Endothelial cell of umbilical vein (primary cell): ENCODE measurements around the gene CETN1. TPM values are rescaled to one million over a fixed set of nuclear protein-coding genes. Genes with fewer than 3 reads are reported as not detected.

ENCODE experiments used
- BruUV-seq: library from RNA; stranded (reverse); fragments of 400-500 nt; replicated peaks from 2 replicates; lab custom pipeline; 2021; lab: Mats Ljungman, UMichigan
- CTCF ChIA-PET: fragments of 300-600, 350-600 bp; sonication (Branson Sonifier 250); formaldehyde crosslinking; loops from one replicate; lab custom pipeline; 2021; ENCODE audit warnings: antibody characterized with exemption, inconsistent platforms; lab: Charles Lee
- POLR2A ChIA-PET: fragments of 300-600, 350-600 bp; sonication (Branson Sonifier 250); formaldehyde crosslinking; loops from one replicate; lab custom pipeline; 2021; ENCODE audit warnings: antibody characterized with exemption, inconsistent platforms; lab: Charles Lee
- DNase-seq: peaks from one replicate; pipeline ENCODE4 v3.0.0-alpha.2; 2011; ENCODE audit warnings: low read depth, low spot score
- FAIRE-seq: peaks from 2 replicates; lab custom pipeline; 2011; peaks lifted over from hg19 to GRCh38; lab: Jason Lieb, UNC
- H2AFZ ChIP-seq: 2 replicates; pipeline ENCODE4 v1.6.0; 2012; ENCODE audit warnings: low read depth, low read length, control low read depth, inconsistent platforms
- H3K27ac ChIP-seq: 2 replicates; pipeline ENCODE4 v1.5.1; 2011; ENCODE audit warnings: low read depth, mild to moderate bottlenecking, control low read depth, low read length, moderate library complexity; ENCODE audit not compliant: insufficient read depth
- H3K27me3 ChIP-seq, 2 experiments: 2 replicates each; pipeline versions ENCODE4 v1.6.0 to v1.6.1; 2011; ENCODE audit warnings: low read length in 2 of 2, mixed read lengths in 1 of 2; ENCODE audit not compliant: control insufficient read depth in 2 of 2, insufficient read depth in 2 of 2
- H3K36me3 ChIP-seq, 2 experiments: 2 replicates in 1 of 2; 3 replicates in 1 of 2; pipeline ENCODE4 v1.5.1; 2011; ENCODE audit warnings: low read length in 2 of 2, mild to moderate bottlenecking in 1 of 2, moderate library complexity in 1 of 2; ENCODE audit not compliant: control insufficient read depth in 2 of 2, insufficient read depth in 2 of 2; ENCODE audit errors: extremely low read depth in 1 of 2
- H3K4me1 ChIP-seq: 3 replicates; pipeline ENCODE4 v1.5.1; 2011; ENCODE audit warnings: mild to moderate bottlenecking, low read length; ENCODE audit not compliant: control insufficient read depth, insufficient read depth; ENCODE audit errors: extremely low read depth
- H3K4me2 ChIP-seq: 2 replicates; pipeline ENCODE4 v1.6.1; 2011; ENCODE audit warnings: low read length, control low read depth, mixed read lengths; ENCODE audit not compliant: insufficient read depth
- H3K4me3 ChIP-seq, 3 experiments: fragments of 200-600 bp in 1 of 3; sonication (generic), shearing (Covaris generic) in 1 of 3; replicated peaks in 1 of 3; 2 replicates each; pipeline ENCODE4 v1.5.1; 2011 to 2016; ENCODE audit warnings: control low read depth in 3 of 3, low read length in 3 of 3, mild to moderate bottlenecking in 2 of 3, inconsistent platforms in 1 of 3, low read depth in 1 of 3, moderate library complexity in 1 of 3; ENCODE audit not compliant: insufficient read depth in 1 of 3
- H3K79me2 ChIP-seq: 2 replicates; pipeline ENCODE4 v1.6.0; 2012; ENCODE audit warnings: low read length, inconsistent platforms; ENCODE audit not compliant: control insufficient read depth, insufficient read depth
- H3K9ac ChIP-seq: replicated peaks from 2 replicates; pipeline ENCODE3; 2011; ENCODE audit warnings: low read length, control low read depth; ENCODE audit not compliant: insufficient read depth; ENCODE audit errors: extremely low read depth
- H3K9me1 ChIP-seq: replicated peaks from 3 replicates; pipeline ENCODE4 v1.6.0; 2011; ENCODE audit warnings: mild to moderate bottlenecking, low read length; ENCODE audit not compliant: control insufficient read depth, insufficient read depth; ENCODE audit errors: extremely low read depth
- H3K9me3 ChIP-seq: replicated peaks from 2 replicates; pipeline ENCODE4 v1.5.1; 2012; ENCODE audit warnings: low read length, inconsistent platforms; ENCODE audit not compliant: control insufficient read depth, insufficient read depth
- H4K20me1 ChIP-seq: replicated peaks from 2 replicates; pipeline ENCODE3; 2011; ENCODE audit warnings: mild to moderate bottlenecking, low read length; ENCODE audit not compliant: control insufficient read depth, insufficient read depth; ENCODE audit errors: extremely low read depth
- CTCF ChIP-seq, 2 donors: IDR thresholded peaks; 1 replicate in 1 of 2; 2 replicates in 1 of 2; pipeline ENCODE4 v1.5.1; 2011; ENCODE audit warnings: low read length in 2 of 2, mild to moderate bottlenecking in 2 of 2, moderate library complexity in 2 of 2, control low read depth in 1 of 2, inconsistent platforms in 1 of 2, low read depth in 1 of 2; ENCODE audit not compliant: insufficient read depth in 1 of 2; ENCODE audit errors: extremely low read depth in 1 of 2
- EZH2 ChIP-seq: IDR thresholded peaks from 2 replicates; pipeline ENCODE4 v1.6.1; 2012; ENCODE audit warnings: borderline replicate concordance, low read depth, mild to moderate bottlenecking, moderate library complexity, low read length, inconsistent platforms; ENCODE audit not compliant: severe bottlenecking
- FOS ChIP-seq: IDR thresholded peaks from 2 replicates; pipeline ENCODE4 v1.6.1; 2011; ENCODE audit warnings: mild to moderate bottlenecking, low read length, moderate library complexity, borderline replicate concordance; ENCODE audit not compliant: insufficient read depth
- GATA2 ChIP-seq: IDR thresholded peaks from 2 replicates; pipeline ENCODE4 v1.7.0; 2011; ENCODE audit warnings: low read depth, mild to moderate bottlenecking, moderate library complexity, mixed read lengths, low read length; ENCODE audit not compliant: insufficient read length, insufficient read depth
- JUN ChIP-seq: IDR thresholded peaks from 2 replicates; pipeline ENCODE4 v1.6.1; 2011; ENCODE audit warnings: borderline replicate concordance, low read depth; ENCODE audit not compliant: insufficient read length, insufficient read depth
- MAX ChIP-seq: IDR thresholded peaks from 2 replicates; pipeline ENCODE4 v1.6.1; 2011; ENCODE audit not compliant: insufficient read depth, insufficient read length
- MYC ChIP-seq: IDR thresholded peaks from one replicate; pipeline ENCODE4 v1.6.1; 2011; ENCODE audit warnings: mild to moderate bottlenecking, low read depth, low read length
- POLR2A ChIP-seq: IDR thresholded peaks from 2 replicates; pipeline ENCODE4 v1.6.1; 2012; ENCODE audit warnings: low read depth, mild to moderate bottlenecking, control low read depth, low read length
- POLR2AphosphoS5 ChIP-seq: IDR thresholded peaks from 2 replicates; pipeline ENCODE4 v1.6.1; 2012; ENCODE audit warnings: low read depth, mild to moderate bottlenecking, control low read depth, low read length, moderate library complexity; ENCODE audit not compliant: insufficient read depth
- dilution Hi-C: fragments of 300-500 bp; cut with MboI; formaldehyde crosslinking; loops from one replicate; pipeline ENCODE4 v1.15.0; 2019; ENCODE audit warnings: low sequenced_read_pairs; ENCODE audit not compliant: extremely low pct_ligation_motif_present
- intact Hi-C: fragments of 100-400 bp; cut with micrococcal nuclease; formaldehyde crosslinking; loops from one replicate; pipeline ENCODE4 v1.10.0; 2022
- polyA plus RNA-seq, 4 experiments: library from polyadenylated mRNA; depleted of rRNA in 3 of 4; stranded (reverse) in 3 of 4; unstranded in 1 of 4; fragments of >200 nt; gene quantifications; 2 replicates each; pipeline versions ENCODE4 v1.2.1 to v1.2.3, GENCODE V29; 2011 to 2012; ENCODE audit warnings: missing spikeins in 1 of 4
- total RNA-seq: library from RNA; stranded (reverse); gene quantifications from 2 replicates; pipeline ENCODE4 v1.2.3, GENCODE V29; 2021

CETN1 gene
- total and polyA plus RNA-seq, 2 donors (not counting 3 experiments of a cell fraction or from before 2014, with no cell fraction given): not detected

GRCh38 chr18:572091-572830 lies 7.9 kb upstream of the CETN1 start:
- Histone ChIP-seq H3K9ac (no peak overlapping the region), H3K4me2 (no peak overlapping the region), H3K4me1 (peaks cover 2% of the 10 kb centered on the region), H3K9me1 (no peaks in the 10 kb centered on the region), H3K27me3 (peaks cover 8 to 14% of the 10 kb centered on the region in 2 experiments), H2AFZ (no peak overlapping the region), H3K4me3 (no peak overlapping the region), H3K27ac (no peak overlapping the region), H3K9me3 (no peaks in the 10 kb centered on the region), H3K36me3 (no peaks in the 10 kb centered on the region), H3K79me2 (no peaks in the 10 kb centered on the region), H4K20me1 (no peaks in the 10 kb centered on the region)
- no TSS peak for BruUV-seq
- dilution Hi-C loops (no loop called here), intact Hi-C loops (no loop called here)
- no peak for TF ChIP-seq GATA2
- TF ChIP-seq CTCF (IDR thresholded peaks at IDR 0.05; ENCODE audit: extremely low read depth in 1 of 2, insufficient read depth in 1 of 2, low read depth in 1 of 2, low read length in 2 of 2): no peak
- no peak for TF ChIP-seq POLR2A
- no peak for TF ChIP-seq JUN
- TF ChIP-seq POLR2AphosphoS5: no peak
- no peak for TF ChIP-seq MAX
- no peak for TF ChIP-seq EZH2
- TF ChIP-seq MYC: no peak
- TF ChIP-seq FOS: no peak
- DNase-seq (no peak), FAIRE-seq (no peak)
- ChIA-PET CTCF (interaction anchor here (1.4 kb wide), 1 partner anchor 11 kb away, joined by 3 read pairs; no protein-coding TSS in a partner anchor), POLR2A (no interaction called here)
